Stimulated activated CD4-positive, alpha-beta T cell treated with anti-CD3 and anti-CD28 coated beads, Interleukin-12 subunit alpha, Interleukin-12 subunit beta, amount 100 ng/mL, for 4 hours (primary cell): ENCODE measurements around the gene PRAC2.

ENCODE experiments used
- DNase-seq: peaks from one replicate; pipeline ENCODE4 v3.0.0-alpha.2; 2020

Gene PRAC2

DNA sequence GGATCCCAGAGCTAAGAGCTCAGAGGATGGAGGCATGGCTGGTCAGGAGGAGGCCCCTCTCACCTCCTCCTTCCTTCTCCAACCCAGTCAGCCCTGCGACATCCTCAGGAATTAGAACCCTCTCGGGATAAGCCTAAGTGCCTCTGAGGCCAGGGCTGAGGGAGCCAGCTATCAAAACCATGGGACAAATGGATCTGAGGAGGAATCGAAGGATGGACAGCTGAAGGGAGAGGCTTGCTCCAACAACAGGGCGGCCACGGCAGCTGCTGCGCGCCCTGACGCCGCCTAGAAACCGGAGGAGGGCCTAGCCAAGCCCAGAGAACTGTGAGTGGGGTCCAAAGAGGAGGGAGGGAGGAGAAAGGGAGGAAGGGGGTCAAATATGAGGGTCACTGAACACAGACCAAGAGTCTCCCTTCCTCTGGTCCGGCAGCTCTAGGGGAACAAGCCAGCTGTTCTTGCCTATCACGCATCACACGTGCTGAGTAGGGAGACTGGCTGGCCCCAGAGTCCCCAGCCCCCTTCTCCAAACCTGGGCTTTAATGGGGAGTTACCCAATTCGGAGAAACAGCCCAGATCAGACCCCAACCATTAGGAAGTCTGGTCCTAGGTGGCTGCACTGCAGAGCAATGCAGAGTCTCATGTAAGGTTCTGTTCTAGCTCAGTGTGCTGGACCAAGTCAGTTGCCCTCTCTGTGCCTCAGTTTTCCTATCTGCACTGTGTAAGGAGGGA lies 11.5 kb downstream of the PRAC2 start:
- DNase-seq = no peak

GRCh38 chr17:48735062-48735351 lies 12.0 kb downstream of the PRAC2 start:
- DNase-seq = no peak

- DNase-seq = no peak
Observed at GRCh38 chr17:48737330-48738043, 14.5 kb downstream of the PRAC2 start.

GRCh38 chr17:48738424-48738802 lies 15.4 kb downstream of the PRAC2 start:
- no peak for DNase-seq

DNA sequence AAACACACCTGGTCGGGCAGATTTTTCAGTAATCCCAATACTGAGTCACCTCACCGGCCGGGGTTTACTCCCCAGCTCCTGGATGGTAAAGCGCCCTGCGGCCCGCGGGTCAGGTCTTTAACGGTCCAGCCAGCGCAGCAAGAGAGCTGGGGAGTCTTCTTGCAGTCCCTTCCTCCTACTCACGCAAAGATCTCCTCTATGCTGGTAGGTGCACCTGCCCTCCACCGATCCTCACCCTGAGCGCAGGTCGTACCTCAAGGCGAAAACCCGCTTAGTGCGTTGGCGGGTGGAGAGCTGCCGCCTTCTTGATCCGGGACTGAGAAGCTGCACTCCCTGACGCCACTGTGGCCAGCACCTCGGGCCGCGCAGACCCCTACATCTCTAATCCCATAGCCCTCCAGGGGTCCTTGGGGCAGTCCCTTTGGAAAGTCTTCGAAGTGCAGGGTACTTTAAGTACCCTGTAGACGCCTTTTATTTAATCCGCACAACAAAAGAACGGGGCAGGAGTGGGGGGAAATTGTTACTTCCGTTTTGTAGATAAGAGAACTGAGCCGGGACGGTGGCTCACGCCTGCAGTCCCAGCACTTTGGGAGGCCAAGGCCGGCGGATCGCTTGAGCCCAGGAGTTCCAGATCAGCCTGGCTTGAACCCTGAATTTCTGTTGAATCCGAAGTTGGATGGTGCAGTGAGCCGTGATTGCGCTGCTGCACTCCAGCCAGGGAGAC lies 16.0 kb downstream of the PRAC2 start:
- no peak for DNase-seq

- DNase-seq = no peak
Observed at GRCh38 chr17:48740537-48740936, 17.6 kb downstream of the PRAC2 start.

- DNase-seq = no peak
Observed at GRCh38 chr17:48745381-48746275, 22.6 kb downstream of the PRAC2 start.

- no peak for DNase-seq
Observed at GRCh38 chr17:48746916-48747444, 24.0 kb downstream of the PRAC2 start.

- DNase-seq = no peak
Observed at GRCh38 chr17:48747445-48748363, 24.7 kb downstream of the PRAC2 start.

GRCh38 chr17:48748718-48749566 lies 26.0 kb downstream of the PRAC2 start:
- DNase-seq = no peak

- DNase-seq = no peak
Observed at GRCh38 chr17:48749621-48750553, 26.9 kb downstream of the PRAC2 start.

GRCh38 chr17:48751172-48751571 lies 28.2 kb downstream of the PRAC2 start:
- no peak for DNase-seq

- DNase-seq = no peak
Observed at GRCh38 chr17:48751733-48752398, 28.9 kb downstream of the PRAC2 start.

- DNase-seq = no peak
Observed at GRCh38 chr17:48752399-48753288, 29.7 kb downstream of the PRAC2 start.

DNA sequence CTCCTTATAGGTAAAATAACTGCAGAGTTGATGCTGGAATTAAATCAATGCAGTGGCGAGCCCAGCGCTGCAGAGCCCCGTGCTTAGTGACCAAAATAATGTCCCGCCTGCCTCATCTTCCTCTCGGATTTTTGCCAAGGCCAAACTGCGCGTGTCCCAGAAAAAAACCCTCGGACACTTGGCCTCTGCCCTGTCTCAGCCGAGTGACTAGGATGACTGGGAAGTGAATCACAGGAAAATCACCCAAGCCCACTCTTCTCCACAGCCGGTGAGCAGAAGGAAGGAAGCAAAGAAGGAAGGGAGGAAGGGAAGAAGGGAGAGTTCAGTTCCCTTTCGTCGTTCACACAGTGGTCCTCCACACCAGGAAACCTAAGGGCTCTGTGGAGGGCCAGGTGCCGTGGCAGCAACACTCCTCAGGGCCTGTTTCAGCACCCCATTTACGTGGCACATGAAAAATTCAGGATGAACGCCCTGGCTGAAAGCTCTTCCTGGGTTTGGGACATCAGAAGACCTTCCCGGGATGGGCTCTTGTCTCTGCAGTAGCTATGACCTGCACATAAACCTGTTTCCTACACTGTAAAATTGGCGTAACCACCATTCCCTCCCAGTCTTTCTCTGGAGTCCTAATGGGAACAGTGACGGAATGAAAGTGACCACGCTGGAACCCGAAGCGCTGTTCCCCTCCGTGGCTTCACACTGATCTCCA lies 31.0 kb downstream of the PRAC2 start:
- DNase-seq = no peak

DNA sequence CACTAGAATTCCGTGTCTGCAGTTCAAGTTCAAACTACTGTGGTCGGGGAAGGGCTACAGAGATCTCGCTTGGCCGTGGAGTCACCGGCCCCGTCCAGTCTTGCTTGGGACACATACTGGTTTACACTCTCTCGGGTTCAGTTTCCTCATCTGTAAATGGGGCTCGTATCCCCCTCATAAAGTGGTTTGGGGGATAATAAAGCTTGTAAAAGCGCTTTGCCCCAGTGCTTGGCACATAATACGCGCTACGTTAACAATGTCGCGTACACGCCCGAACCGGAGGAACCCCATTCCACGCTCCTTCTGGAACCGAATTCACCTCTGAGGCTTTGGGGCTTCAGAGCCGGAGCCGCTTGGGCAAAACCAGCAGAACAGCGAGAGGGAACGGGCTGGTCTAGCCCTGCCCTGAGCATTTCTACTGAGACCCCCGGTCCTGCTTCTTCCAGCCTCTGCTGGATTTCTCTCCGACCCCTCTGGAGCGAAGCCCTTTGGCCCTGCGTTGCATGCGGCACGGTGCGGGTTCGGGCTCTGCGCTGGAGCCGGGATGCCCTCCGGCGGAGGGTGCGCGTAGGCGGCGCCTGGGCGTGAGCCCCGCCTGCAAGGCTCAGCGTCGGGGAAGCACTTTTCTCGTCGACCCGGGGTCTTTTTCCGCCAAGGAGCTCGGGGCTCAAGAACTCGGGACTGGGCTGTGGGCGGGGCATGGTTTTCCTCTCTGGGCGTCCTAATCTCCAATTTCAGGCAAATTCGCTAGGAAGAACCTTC lies 31.7 kb downstream of the PRAC2 start:
- DNase-seq = no peak
